Gastroesophageal sphincter (tissue), 4 donors: ENCODE measurements around the gene PSRC1. TPM values are rescaled to one million over a fixed set of nuclear protein-coding genes. Genes with fewer than 3 reads are reported as not detected.

Experiments used
- ATAC-seq: fragments of 150-250 bp; one replicate; pipeline ENCODE4 v1.9.1; 2016; ENCODE audit warnings: mild to moderate bottlenecking, moderate library complexity
- H3K27ac ChIP-seq, 4 donors: fragments of 200-600 bp; sonication (generic) in 3 of 4; 1 replicate in 3 of 4; 2 replicates in 1 of 4; pipeline ENCODE4 v1.5.1; 2016 to 2019
- H3K27me3 ChIP-seq: fragments of 200-600 bp; sonication (generic); one replicate; pipeline ENCODE4 v1.5.1; 2019
- H3K36me3 ChIP-seq, 2 donors: fragments of 200-600 bp; sonication (generic); one replicate each; pipeline ENCODE4 v1.5.1; 2019; ENCODE audit warnings: control low read depth in 1 of 2
- H3K4me1 ChIP-seq, 3 donors: fragments of 200-600 bp; sonication (generic); 1 replicate in 2 of 3; 2 replicates in 1 of 3; pipeline ENCODE4 v1.5.1; 2016 to 2019; ENCODE audit warnings: control low read depth in 2 of 3
- H3K4me3 ChIP-seq, 2 donors: fragments of 200-600 bp; sonication (generic); one replicate each; pipeline ENCODE4 v1.5.1; 2019; ENCODE audit warnings: mild to moderate bottlenecking in 1 of 2, moderate library complexity in 1 of 2
- H3K9me3 ChIP-seq, 3 donors: fragments of 200-600 bp; sonication (generic); one replicate each; pipeline ENCODE4 v1.5.1; 2017 to 2019; ENCODE audit warnings: control low read depth in 2 of 3
- CTCF ChIP-seq, 4 experiments: fragments of 200-600 bp in 2 of 4; fragments of 450-650 bp in 2 of 4; sonication (generic) in 1 of 4; IDR thresholded peaks; one replicate each; pipeline ENCODE4 v1.5.1; 2017 to 2019; ENCODE audit warnings: antibody characterized with exemption in 4 of 4, mild to moderate bottlenecking in 2 of 4, moderate library complexity in 2 of 4
- EP300 ChIP-seq: sonication (generic); formaldehyde crosslinking; IDR thresholded peaks from one replicate; pipeline ENCODE4 v1.6.1; 2017; ENCODE audit warnings: antibody characterized with exemption, mild to moderate bottlenecking
- POLR2A ChIP-seq, 2 donors: fragments of 450-650 bp; IDR thresholded peaks; one replicate each; pipeline ENCODE4 v1.6.1; 2017; ENCODE audit warnings: antibody characterized with exemption in 2 of 2, mild to moderate bottlenecking in 2 of 2, moderate library complexity in 1 of 2
- POLR2AphosphoS5 ChIP-seq: sonication (generic); formaldehyde crosslinking; IDR thresholded peaks from one replicate; pipeline ENCODE4 v1.6.1; 2017; ENCODE audit warnings: antibody characterized with exemption
- WGBS, 2 donors: methylation state at CpG; one replicate each; pipeline ENCODE4 v1.1.5; 2018; ENCODE audit warnings: low coverage in 1 of 2; 5-methylcytosine and 5-hydroxymethylcytosine counted together
- total RNA-seq, 4 donors: library from RNA; depleted of rRNA; stranded (reverse); fragments of >200 nt; gene quantifications; one replicate each; pipeline ENCODE4 v1.1.0, GENCODE V29; 2016

The PSRC1 gene
- total RNA-seq, 4 donors from 2014 or later, result 6.9 to 26.9 (median 10.3) TPM

GRCh38 chr1:109231066-109231465 lies 51.9 kb downstream of the PSRC1 start:
- 40 to 61% methylated on average over 3 of the region's 3 CpGs for WGBS, 2 donors
- ATAC-seq, result no peak
- peaks cover 0 to 7% (median 0%) of the 10 kb centered on the region in 3 donors for H3K4me1 ChIP-seq
- H3K9me3 ChIP-seq, result no peaks in the 10 kb centered on the region
- TF ChIP-seq EP300 (no peak), POLR2AphosphoS5 (no peak), POLR2A (IDR thresholded peaks at IDR 0.05) (no peak), CTCF (IDR thresholded peaks at IDR 0.05) (no peak)
- peaks cover 10 to 97% of the 10 kb centered on the region in 2 donors for H3K36me3 ChIP-seq
- H3K27ac ChIP-seq, result no peak overlapping the region
- H3K27me3 ChIP-seq, result no peaks in the 10 kb centered on the region
- H3K4me3 ChIP-seq, result no peak overlapping the region

Other genes with a start within 250 kb of the PSRC1 start
- 10 to 100 TPM; 19.7 to 31.3 (median 25.1) TPM for gene WDR47, start 241.0 kb downstream of the PSRC1 start, total RNA-seq
- 10 to 100 TPM; 54.8 to 73.1 (median 59.1) TPM for gene TAF13, start 207.1 kb downstream of the PSRC1 start, total RNA-seq
- gene TMEM167B, start 192.4 kb downstream of the PSRC1 start, total RNA-seq, result 10 to 100 TPM; 29.3 to 42.3 (median 31.7) TPM
- 10 to 100 TPM in 1 of 4 donors, under 1 TPM in 2, not detected in 1; 0.08 to 18.8 (median 0.40) TPM for gene ELAPOR1, start 169.0 kb downstream of the PSRC1 start, total RNA-seq
- gene SARS1, start 69.2 kb downstream of the PSRC1 start, total RNA-seq, result 100 to 1,000 TPM; 154 to 187 (median 158) TPM
- gene CELSR2, start 33.6 kb downstream of the PSRC1 start, total RNA-seq, result 10 to 100 TPM in 2 of 4 donors, 1 to 10 TPM in 2; 5.7 to 18.6 (median 9.1) TPM
- gene MYBPHL, start 23.9 kb upstream of the PSRC1 start, total RNA-seq, result under 1 TPM in 1 of 4 donors, not detected in 3; 0.46 TPM
- 100 to 1,000 TPM in 2 of 4 donors, 10 to 100 TPM in 2; 66.6 to 142 (median 105) TPM for gene SORT1, start 114.8 kb upstream of the PSRC1 start, total RNA-seq
- gene PSMA5, start 143.3 kb upstream of the PSRC1 start, total RNA-seq, result 10 to 100 TPM; 28.2 to 61.5 (median 30.4) TPM
- 1 to 10 TPM; 2.0 to 8.4 (median 4.2) TPM for gene SYPL2, start 183.4 kb upstream of the PSRC1 start, total RNA-seq
- gene ATXN7L2, start 200.8 kb upstream of the PSRC1 start, total RNA-seq, result 1 to 10 TPM; 1.6 to 2.7 (median 2.5) TPM
- 10 to 100 TPM in 3 of 4 donors, 1 to 10 TPM in 1; 8.3 to 15.9 (median 10.7) TPM for gene CYB561D1, start 210.9 kb upstream of the PSRC1 start, total RNA-seq
- gene AMIGO1, start 226.6 kb upstream of the PSRC1 start, total RNA-seq, result 10 to 100 TPM in 3 of 4 donors, 1 to 10 TPM in 1; 7.7 to 19.3 (median 14.7) TPM